NCI-H345 (cell line): ENCODE data around the gene SLC2A5.

Experiments used
- DNase-seq: peaks from one replicate; lab custom pipeline; 2025; lab: John Stamatoyannopoulos, UW

Gene SLC2A5

GRCh38 chr1:9062021-9062471 lies 7.4 kb downstream of the SLC2A5 start:
- DNase-seq, result no peak

- no peak for DNase-seq
Measured at GRCh38 chr1:9061252-9061960, 8.0 kb downstream of the SLC2A5 start.

GRCh38 chr1:9059891-9060744 lies 9.3 kb downstream of the SLC2A5 start:
- no peak for DNase-seq

- DNase-seq, result no peak
Measured at GRCh38 chr1:9058465-9058864, 11.0 kb downstream of the SLC2A5 start.

GRCh38 chr1:9057851-9058250 lies 11.6 kb downstream of the SLC2A5 start:
- DNase-seq, result no peak

GRCh38 chr1:9052272-9053049 lies 17.0 kb downstream of the SLC2A5 start:
- no peak for DNase-seq

- DNase-seq, result no peak
Measured at GRCh38 chr1:9051379-9051778, 18.1 kb downstream of the SLC2A5 start.

GRCh38 chr1:9050803-9051202 lies 18.6 kb downstream of the SLC2A5 start:
- DNase-seq, result no peak

- DNase-seq, result no peak
Measured at GRCh38 chr1:9048551-9048950, 20.9 kb downstream of the SLC2A5 start.

- DNase-seq, result no peak
Measured at GRCh38 chr1:9047019-9047418, 22.4 kb downstream of the SLC2A5 start.

GRCh38 chr1:9045861-9046510 lies 23.4 kb downstream of the SLC2A5 start:
- no peak for DNase-seq

- no peak for DNase-seq
Measured at GRCh38 chr1:9044236-9044635, 25.2 kb downstream of the SLC2A5 start.

GRCh38 chr1:9042272-9042671 lies 27.2 kb downstream of the SLC2A5 start:
- no peak for DNase-seq

GRCh38 chr1:9041116-9041779 lies 28.2 kb downstream of the SLC2A5 start:
- DNase-seq, result no peak

GRCh38 chr1:9040659-9041030 lies 28.8 kb downstream of the SLC2A5 start:
- no peak for DNase-seq

- DNase-seq, result no peak
Measured at GRCh38 chr1:9039761-9040658, 29.4 kb downstream of the SLC2A5 start.

GRCh38 chr1:9038881-9039760 lies 30.3 kb downstream of the SLC2A5 start:
- no peak for DNase-seq

- DNase-seq, result no peak
Measured at GRCh38 chr1:9038338-9038650, 31.1 kb downstream of the SLC2A5 start.

- DNase-seq, result no peak
Measured at GRCh38 chr1:9037476-9038337, 31.7 kb downstream of the SLC2A5 start.
